ENCODE measurements around the gene STRBP. TPM values are rescaled to one million over a fixed set of nuclear protein-coding genes. Genes with fewer than 3 reads are reported as not detected.

The STRBP gene
- total and polyA plus RNA-seq, 2 of the 4 experiments (the other 2 are of a cell fraction), result 2.1 to 2.5 TPM

DNA sequence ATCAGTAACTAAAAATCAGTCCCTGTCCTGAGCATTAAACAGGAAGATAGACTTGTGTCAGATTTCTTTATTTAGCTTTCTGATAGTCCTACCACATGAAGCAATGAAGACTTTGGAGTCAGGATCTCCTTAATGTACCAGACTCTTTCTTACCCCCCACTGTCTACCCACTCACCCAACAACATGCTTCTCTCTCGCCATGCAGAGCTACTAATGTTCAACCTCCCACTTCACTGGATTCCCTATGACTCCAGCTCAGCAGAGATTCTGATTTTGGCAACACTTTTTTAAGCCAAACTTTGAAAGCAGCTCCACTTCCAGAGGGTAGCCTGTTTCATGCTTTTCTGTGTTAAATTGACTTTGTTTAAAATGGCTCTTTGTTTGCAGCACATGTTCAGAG lies 184.1 kb downstream of the STRBP start:
- TF ChIP-seq POLR2A (IDR thresholded peaks at IDR 0.05; ENCODE audit: low read depth, low read length) (no peak), MXI1 (IDR thresholded peaks at IDR 0.05; ENCODE audit: borderline replicate concordance, low read depth, low read length) (no peak), CEBPB (IDR thresholded peaks at IDR 0.05; ENCODE audit: low read depth, low read length) (no peak)
- H3K56ac ChIP-seq (ENCODE audit: extremely low read depth, insufficient read depth, low read length), result no peak overlapping the region
- H4K5ac ChIP-seq (ENCODE audit: low read depth, low read length), result no peak overlapping the region
- no peak overlapping the region for H3K18ac ChIP-seq (ENCODE audit: low read depth, low read length)
- no peak overlapping the region for H3K4ac ChIP-seq (ENCODE audit: low read depth, low read length)
- WGBS, 2 experiments (ENCODE audit: extremely low coverage in 2 of 2, insufficient read length in 1 of 2), result 100% methylated on average over 1 of the region's 1 CpG; no CpG with 5 or more reads in 1 of the 2 experiments
- no peak overlapping the region for H3K4me3 ChIP-seq (ENCODE audit: insufficient read depth, low read depth, low read length)
- H3K27ac ChIP-seq (ENCODE audit: insufficient read depth, low read length), result no peak overlapping the region
- no peaks in the 10 kb centered on the region for H3K9me3 ChIP-seq (ENCODE audit: control insufficient read depth, insufficient read depth, low read length)
- H3K79me1 ChIP-seq (ENCODE audit: low read depth in 1 of 2, low read length in 2 of 2), result peaks cover 0 to 4% of the 10 kb centered on the region in 2 experiments; a peak in 3 of 4 replicates
- no peak for DNase-seq
- dilution Hi-C loops (cut with HindIII; ENCODE audit: low sequenced_read_pairs, unreplicated experiment), result no loop called here
- BruUV-seq (replicated peaks), result no TSS peak
- no peak overlapping the region for H3K9ac ChIP-seq (ENCODE audit: low read depth, low read length)
- H3K36me3 ChIP-seq (ENCODE audit: control insufficient read depth, insufficient read depth, low read length), result peaks cover 23% of the 10 kb centered on the region
- no peak overlapping the region for H2BK15ac ChIP-seq (ENCODE audit: low read depth, low read length)
- no peak overlapping the region for H2BK5ac ChIP-seq (ENCODE audit: low read depth, low read length, poor library complexity, severe bottlenecking)
- no peak overlapping the region for H2AK5ac ChIP-seq (ENCODE audit: low read depth, low read length)
- H2BK20ac ChIP-seq (ENCODE audit: low read depth, low read length), result no peak overlapping the region
- H4K8ac ChIP-seq (ENCODE audit: low read depth in 2 of 2, low read length in 2 of 2), result no peak overlapping the region
- no peak overlapping the region for H3K4me2 ChIP-seq (ENCODE audit: low read depth, low read length)
- no peak for ATAC-seq (ENCODE audit: low read depth)
- H4K20me1 ChIP-seq (ENCODE audit: insufficient read depth, low read length), result no peaks in the 10 kb centered on the region
- no peak overlapping the region for H2BK120ac ChIP-seq (ENCODE audit: low read depth, low read length)
- no peak overlapping the region for H3K14ac ChIP-seq (replicated peaks; ENCODE audit: low read depth, low read length)
- in situ Hi-C loops (cut with MboI; ENCODE audit: low sequenced_read_pairs), result loop anchor here (5.0 kb wide), 1 partner anchor 268 kb away; no protein-coding TSS in a partner anchor
- no peaks in the 10 kb centered on the region; the same call in 1 of the 2 replicates for H3K4me1 ChIP-seq (ENCODE audit: control insufficient read depth, insufficient read depth, low read length)
- H3K27me3 ChIP-seq (ENCODE audit: control insufficient read depth, insufficient read depth, low read length), result no peaks in the 10 kb centered on the region
- ChIA-PET POLR2A (ENCODE audit: unreplicated experiment) (no interaction called here), CTCF (interaction anchor here (1.0 kb wide), 1 partner anchor 264 kb away, joined by 3 read pairs; no protein-coding TSS in a partner anchor)
- intact Hi-C loops (cut with micrococcal nuclease), result no loop called here
- H2AK9ac ChIP-seq (replicated peaks; ENCODE audit: low read depth, low read length, poor library complexity), result no peak overlapping the region
- H4K91ac ChIP-seq (ENCODE audit: insufficient read depth, low read depth, low read length), result no peak overlapping the region
- no peak overlapping the region for H3K23ac ChIP-seq (ENCODE audit: low read depth, low read length)
- peaks cover 5% of the 10 kb centered on the region; the same call in 1 of the 2 replicates for H3K9me1 ChIP-seq (ENCODE audit: insufficient read depth, low read length)
- no peak overlapping the region for H2AFZ ChIP-seq (replicated peaks; ENCODE audit: low read length, poor library complexity)

Data from IMR-90 (cell line).